Suprapubic skin (tissue), 4 donors: ENCODE results near the gene ADGRD1. TPM values are rescaled to one million over a fixed set of nuclear protein-coding genes. Genes with fewer than 3 reads are reported as not detected.

ENCODE experiments used
- DNase-seq, 2 donors: peaks; one replicate each; pipeline ENCODE4 v3.0.0-alpha.2; 2019; ENCODE audit warnings: low spot score in 2 of 2
- H3K27ac ChIP-seq: fragments of 200-600 bp; sonication (generic); one replicate; pipeline ENCODE4 v1.5.1; 2019
- H3K27me3 ChIP-seq: fragments of 200-600 bp; sonication (generic); one replicate; pipeline ENCODE4 v1.5.1; 2019
- H3K36me3 ChIP-seq: fragments of 200-600 bp; sonication (generic); one replicate; pipeline ENCODE4 v1.5.1; 2019
- H3K4me1 ChIP-seq: fragments of 200-600 bp; sonication (generic); one replicate; pipeline ENCODE4 v1.5.1; 2019
- H3K4me3 ChIP-seq: fragments of 200-600 bp; sonication (generic); one replicate; pipeline ENCODE4 v1.5.1; 2019; ENCODE audit warnings: mild to moderate bottlenecking
- H3K9me3 ChIP-seq: fragments of 200-600 bp; sonication (generic); one replicate; pipeline ENCODE4 v1.5.1; 2019
- CTCF ChIP-seq, 2 donors: fragments of 200-600 bp in 1 of 2; fragments of 450-650 bp in 1 of 2; sonication (generic) in 1 of 2; IDR thresholded peaks; one replicate each; pipeline ENCODE4 v1.5.1; 2016 to 2019; ENCODE audit warnings: antibody characterized with exemption in 2 of 2, mild to moderate bottlenecking in 1 of 2, moderate library complexity in 1 of 2
- EP300 ChIP-seq: sonication (generic); formaldehyde crosslinking; IDR thresholded peaks from one replicate; pipeline ENCODE4 v1.6.1; 2017; ENCODE audit warnings: antibody characterized with exemption
- POLR2A ChIP-seq, 2 donors: fragments of 450-650 bp; IDR thresholded peaks; one replicate each; pipeline ENCODE4 v1.6.1; 2017; ENCODE audit warnings: antibody characterized with exemption in 2 of 2, mild to moderate bottlenecking in 2 of 2, moderate library complexity in 2 of 2
- POLR2AphosphoS5 ChIP-seq, 3 donors: sonication (generic); formaldehyde crosslinking; IDR thresholded peaks; one replicate each; pipeline ENCODE4 v1.6.1; 2017; ENCODE audit warnings: antibody characterized with exemption in 3 of 3
- WGBS: methylation state at CpG from one replicate; pipeline ENCODE4 v1.1.5; 2018; 5-methylcytosine and 5-hydroxymethylcytosine counted together
- total RNA-seq, 4 donors: library from RNA; depleted of rRNA; stranded (reverse); fragments of >200 nt; gene quantifications; one replicate each; pipeline ENCODE4 v1.1.0, GENCODE V29; 2016

The ADGRD1 gene
- total RNA-seq, 4 donors from 2014 or later, result 4.2 to 12.4 (median 10.4) TPM

- Histone ChIP-seq H3K9me3 (no peaks in the 10 kb centered on the region), H3K4me1 (no peaks in the 10 kb centered on the region), H3K36me3 (no peaks in the 10 kb centered on the region), H3K27ac (no peak overlapping the region), H3K4me3 (no peak overlapping the region), H3K27me3 (peaks cover 9% of the 10 kb centered on the region)
- DNase-seq, result peak in 1 of 2 donors; percentile 67
- WGBS, result 96% methylated on average over 27 of the region's 30 CpGs
- TF ChIP-seq CTCF (IDR thresholded peaks at IDR 0.05), result no peak
- no peak for TF ChIP-seq EP300
- no peak for TF ChIP-seq POLR2AphosphoS5 (IDR thresholded peaks at IDR 0.05)
- TF ChIP-seq POLR2A (IDR thresholded peaks at IDR 0.05), result no peak
Observed at GRCh38 chr12:131121705-131122405, 168.1 kb downstream of the ADGRD1 start.

GRCh38 chr12:131122631-131123030 is 168.9 kb downstream of the ADGRD1 start:
- H3K9me3 ChIP-seq, result no peaks in the 10 kb centered on the region
- H3K4me3 ChIP-seq, result no peak overlapping the region
- H3K4me1 ChIP-seq, result no peaks in the 10 kb centered on the region
- DNase-seq, result peak in 1 of 2 donors; percentile 52
- no peak for TF ChIP-seq POLR2A (IDR thresholded peaks at IDR 0.05)
- no peak for TF ChIP-seq CTCF (IDR thresholded peaks at IDR 0.05)
- no peak for TF ChIP-seq EP300
- TF ChIP-seq POLR2AphosphoS5 (IDR thresholded peaks at IDR 0.05), result no peak
- no peaks in the 10 kb centered on the region for H3K36me3 ChIP-seq
- peaks cover 9% of the 10 kb centered on the region for H3K27me3 ChIP-seq
- WGBS, result 92% methylated on average over 7 of the region's 7 CpGs
- no peak overlapping the region for H3K27ac ChIP-seq

- DNase-seq, result peak in 1 of 2 donors; percentile 67
- WGBS, result 80% methylated on average over 10 of the region's 10 CpGs
- H3K36me3 ChIP-seq, result no peaks in the 10 kb centered on the region
Observed at GRCh38 chr12:131123817-131124216, 170.1 kb downstream of the ADGRD1 start.

DNA sequence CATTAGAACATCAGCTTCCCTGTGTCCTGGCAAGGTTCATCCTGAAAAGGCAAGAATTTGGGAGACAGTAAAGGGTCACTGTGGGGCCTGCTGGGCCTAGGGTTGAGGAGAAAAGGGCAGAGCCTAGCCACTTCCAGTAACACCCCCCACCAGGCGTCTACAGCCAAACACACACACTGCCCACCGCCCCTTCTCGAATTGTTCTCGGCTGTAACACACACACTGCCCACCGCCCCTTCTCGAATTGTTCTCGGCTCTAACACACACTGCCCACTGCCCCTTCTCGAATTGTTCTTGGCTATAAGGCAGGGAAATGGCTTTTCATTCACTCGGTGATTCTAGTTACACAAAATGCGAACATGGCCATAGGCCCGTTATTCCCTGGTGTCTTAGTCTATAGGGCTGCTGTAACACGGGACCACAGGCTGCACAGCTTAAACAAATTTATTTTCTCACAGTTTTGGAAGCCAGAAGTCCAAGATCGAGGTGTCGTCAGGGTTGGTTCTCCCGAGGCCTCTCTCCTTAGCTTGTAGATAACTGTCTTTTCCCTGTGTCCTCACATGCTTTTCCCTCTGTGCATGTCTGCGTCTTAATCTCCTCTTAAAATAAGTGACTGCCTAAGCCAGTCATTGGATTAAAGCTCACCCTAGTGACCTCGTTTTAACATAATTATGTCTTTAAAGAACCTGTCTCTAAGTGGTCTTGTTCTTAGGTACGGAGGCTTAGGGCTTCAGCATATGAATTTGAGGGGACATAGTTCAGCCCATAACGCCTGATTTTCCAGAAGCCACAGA is 171.0 kb downstream of the ADGRD1 start:
- TF ChIP-seq EP300 (no peak), POLR2A (IDR thresholded peaks at IDR 0.05) (no peak), POLR2AphosphoS5 (IDR thresholded peaks at IDR 0.05) (no peak), CTCF (IDR thresholded peaks at IDR 0.05) (no peak)
- Histone ChIP-seq H3K4me3 (no peak overlapping the region), H3K36me3 (no peaks in the 10 kb centered on the region), H3K27me3 (peaks cover 9% of the 10 kb centered on the region), H3K9me3 (no peaks in the 10 kb centered on the region), H3K4me1 (no peaks in the 10 kb centered on the region), H3K27ac (no peak overlapping the region)
- DNase-seq, result peak in 1 of 2 donors; percentile 65
- WGBS, result 88% methylated on average over 19 of the region's 19 CpGs

More at GRCh38 chr12:131123817-131124216, 170.1 kb downstream of the ADGRD1 start:
- Histone ChIP-seq H3K4me3 (no peak overlapping the region), H3K27ac (no peak overlapping the region), H3K27me3 (peaks cover 9% of the 10 kb centered on the region), H3K9me3 (no peaks in the 10 kb centered on the region), H3K4me1 (no peaks in the 10 kb centered on the region)
- TF ChIP-seq EP300 (no peak), CTCF (IDR thresholded peaks at IDR 0.05) (no peak), POLR2AphosphoS5 (IDR thresholded peaks at IDR 0.05) (no peak), POLR2A (IDR thresholded peaks at IDR 0.05) (no peak)

DNA sequence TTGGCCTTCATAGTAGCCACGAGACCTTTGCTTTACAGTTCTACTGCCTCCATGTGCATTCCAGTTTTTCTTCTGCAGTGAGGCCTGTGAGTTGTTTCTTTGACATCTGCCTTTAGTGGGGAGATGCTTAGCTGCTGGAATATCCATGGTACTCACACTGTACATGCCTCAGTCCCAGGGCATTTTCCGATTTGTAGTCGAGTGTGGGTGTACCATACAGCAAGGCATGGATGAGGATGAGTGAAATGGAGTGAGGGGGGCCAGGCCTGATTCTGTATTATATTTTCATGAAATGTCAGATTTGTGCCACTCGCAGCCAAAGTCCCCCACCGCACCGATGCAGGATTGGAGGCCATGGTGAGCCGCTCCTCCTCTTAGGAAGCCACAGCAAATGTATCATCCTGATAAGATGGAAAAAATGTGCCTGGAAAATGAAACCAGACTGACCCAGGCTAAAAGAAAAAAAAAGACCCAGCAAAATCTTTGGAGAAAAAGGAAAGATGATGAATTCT is 173.0 kb downstream of the ADGRD1 start:
- WGBS, result 95% methylated on average over 7 of the region's 7 CpGs

More for the DNA sequence above, 173.0 kb downstream of the ADGRD1 start:
- Histone ChIP-seq H3K4me3 (no peak overlapping the region), H3K9me3 (no peaks in the 10 kb centered on the region), H3K27ac (no peak overlapping the region), H3K36me3 (no peaks in the 10 kb centered on the region), H3K4me1 (no peaks in the 10 kb centered on the region), H3K27me3 (no peaks in the 10 kb centered on the region)
- TF ChIP-seq EP300 (no peak), POLR2A (IDR thresholded peaks at IDR 0.05) (no peak), POLR2AphosphoS5 (IDR thresholded peaks at IDR 0.05) (no peak), CTCF (IDR thresholded peaks at IDR 0.05) (no peak)
- DNase-seq, result no peak
